HG03521 (cell line): Measurements from ENCODE around the gene SH3RF1.

ENCODE experiments used
- ATAC-seq: cut with Tn5 transposase; IDR thresholded peaks from one replicate; pipeline ENCODE4 v1.9.1; 2021; ENCODE audit warnings: mild to moderate bottlenecking, moderate library complexity; ENCODE audit not compliant: unreplicated experiment

Gene SH3RF1

GRCh38 chr4:169252339-169253112, 18.2 kb downstream of the SH3RF1 start:
- no peak for ATAC-seq

GRCh38 chr4:169251291-169252235, 19.2 kb downstream of the SH3RF1 start:
- ATAC-seq, result no peak

DNA sequence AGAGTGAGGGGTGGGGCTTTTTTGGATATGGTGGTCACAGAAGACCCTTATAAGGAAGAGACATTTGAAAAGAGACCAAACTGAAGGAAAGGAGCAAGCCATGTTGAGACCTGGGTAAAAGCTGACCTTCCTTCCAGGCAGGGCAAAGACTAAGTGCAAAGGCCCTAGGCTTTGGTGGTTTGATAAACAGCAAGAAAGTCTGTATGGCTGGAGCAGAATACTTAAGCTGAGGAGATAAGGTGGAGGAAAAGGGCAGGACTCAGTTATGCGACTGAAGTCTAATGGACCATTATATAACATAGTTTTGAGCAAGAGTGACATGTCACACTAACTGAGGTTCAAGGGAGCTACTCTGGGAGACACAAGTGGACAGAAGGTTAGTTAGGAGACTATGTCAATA, 20.0 kb downstream of the SH3RF1 start:
- no peak for ATAC-seq

DNA sequence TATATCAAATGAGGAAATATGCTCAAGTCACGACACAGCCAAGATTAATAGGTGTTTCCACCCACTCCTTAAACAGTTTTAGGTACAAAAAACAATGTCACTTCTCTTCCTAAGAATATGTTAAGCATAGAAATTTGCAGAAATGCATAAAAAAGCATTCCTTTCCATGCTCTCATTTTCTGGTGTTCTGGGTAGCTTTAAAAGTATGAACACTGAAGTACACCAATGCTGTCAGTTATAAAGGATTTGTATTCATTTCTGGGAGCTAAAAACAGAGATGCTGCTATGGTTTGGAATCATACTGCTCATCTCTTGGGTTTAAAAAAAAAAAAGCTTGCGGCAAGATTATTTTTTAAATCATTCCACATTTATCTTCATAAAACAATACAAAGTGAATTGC, 20.8 kb downstream of the SH3RF1 start:
- ATAC-seq, result no peak

DNA sequence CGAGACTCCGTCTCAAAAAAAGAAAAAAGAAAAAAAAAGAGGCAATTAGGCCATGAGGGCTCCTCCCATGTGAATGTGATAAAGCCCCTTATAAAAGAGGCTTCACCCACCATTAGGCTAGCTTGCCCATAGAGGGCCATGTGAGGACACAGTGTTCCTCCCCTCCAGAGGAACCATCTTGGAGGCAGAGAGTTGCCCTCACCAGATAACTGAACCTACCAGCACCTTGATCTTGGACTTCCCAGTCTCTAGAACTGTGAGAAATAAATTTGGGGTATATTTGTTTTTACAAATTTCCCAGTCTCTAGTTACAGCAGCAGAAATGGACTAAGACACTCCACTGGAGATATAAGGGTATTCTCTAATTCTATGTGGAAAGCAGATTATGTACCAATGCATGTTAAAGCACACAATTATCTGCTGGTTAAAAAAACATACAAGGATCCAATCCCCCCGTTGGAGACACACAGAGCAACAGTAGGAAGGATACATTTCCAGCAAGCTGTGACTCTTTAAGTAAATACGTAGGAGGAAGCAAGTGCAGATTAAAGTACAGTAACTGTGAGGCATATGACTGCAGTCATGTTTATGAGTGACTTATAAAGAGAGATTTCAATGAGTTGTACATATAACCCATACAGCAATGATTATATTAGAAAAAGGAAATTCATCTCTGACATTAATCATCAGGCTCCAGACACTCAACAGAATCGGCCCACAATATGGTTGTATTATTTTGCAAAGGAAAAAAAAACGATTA, 21.4 kb downstream of the SH3RF1 start:
- no peak for ATAC-seq

DNA sequence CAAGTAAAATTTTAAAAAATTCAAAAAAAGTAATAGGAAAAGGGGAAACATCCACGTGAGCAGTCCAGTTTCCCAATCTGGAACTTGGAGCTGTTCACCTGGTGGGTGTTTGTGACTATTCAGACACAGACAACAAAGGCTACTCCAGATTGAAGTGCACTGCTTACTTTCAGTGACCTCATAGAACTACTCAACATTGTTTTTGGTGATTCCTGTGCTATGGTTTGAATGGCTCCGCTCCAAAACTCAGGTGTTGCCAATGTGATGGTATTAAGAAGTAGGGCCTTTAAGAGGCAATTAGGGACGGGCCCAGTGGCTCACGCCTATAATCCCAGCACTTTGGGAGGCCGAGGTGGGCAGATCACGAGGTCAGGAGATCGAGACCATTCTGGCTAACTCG, 22.1 kb downstream of the SH3RF1 start:
- ATAC-seq, result no peak

DNA sequence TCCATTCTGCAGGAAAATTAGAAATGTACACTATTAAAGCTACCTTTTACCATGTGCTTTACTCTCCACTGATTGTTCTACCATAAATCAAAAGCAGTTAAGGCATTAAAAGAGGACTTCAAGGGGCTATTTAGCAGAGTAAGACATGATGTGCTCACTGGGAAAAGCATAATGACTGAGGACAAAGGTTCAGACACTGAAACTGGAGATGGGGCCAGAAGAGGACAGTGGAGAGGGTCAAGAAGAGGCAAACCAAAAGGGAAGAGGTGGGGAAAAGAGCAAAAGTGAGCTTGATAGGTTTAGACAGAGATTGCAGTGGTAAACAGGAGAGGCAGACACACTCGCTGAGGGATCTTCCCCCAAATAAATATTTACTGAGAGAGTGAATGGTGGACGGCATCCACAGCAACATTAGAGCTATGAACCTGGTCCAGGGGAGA, 23.8 kb downstream of the SH3RF1 start:
- ATAC-seq, result no peak

- ATAC-seq, result no peak
These were observed 24.5 kb downstream of the SH3RF1 start for GRCh38 chr4:169246279-169246678.

- no peak for ATAC-seq
These were observed 25.7 kb downstream of the SH3RF1 start for GRCh38 chr4:169245061-169245460.

DNA sequence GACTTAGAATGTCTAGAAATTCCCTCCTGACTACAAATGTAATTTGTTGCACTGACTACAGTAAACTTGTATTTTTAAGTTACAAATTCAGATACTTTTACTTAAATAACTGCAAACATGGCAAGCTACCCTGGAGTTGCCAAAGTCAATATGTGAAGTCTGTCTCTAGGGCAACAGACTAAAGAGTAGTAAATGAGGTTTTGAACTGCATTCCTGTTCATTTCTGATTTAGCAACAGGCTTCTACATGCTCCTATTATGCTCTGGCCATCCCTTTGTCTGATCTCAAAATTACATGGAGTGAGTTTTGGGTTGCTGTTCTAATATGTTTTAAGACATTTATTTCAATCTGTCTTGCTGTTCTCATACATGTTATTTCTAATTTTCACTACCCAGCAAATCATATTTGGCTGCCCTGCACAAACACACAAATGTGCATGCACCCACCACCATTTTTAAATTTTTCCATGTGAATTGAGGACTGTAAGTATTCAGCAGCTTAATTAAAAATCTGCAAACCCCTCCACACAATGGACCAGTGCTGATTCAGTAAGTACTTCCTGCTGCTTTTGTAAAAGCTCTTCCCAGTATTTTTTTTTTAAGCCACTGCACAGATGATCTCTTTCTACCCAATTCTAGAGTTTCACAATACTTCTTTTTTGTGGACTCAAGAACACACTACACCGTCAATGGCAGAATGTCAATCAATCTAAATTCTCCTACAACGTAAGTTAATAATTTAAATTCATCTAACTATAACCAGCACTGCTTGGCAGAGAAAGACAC, 26.7 kb downstream of the SH3RF1 start:
- no peak for ATAC-seq

- no peak for ATAC-seq
These were observed 29.3 kb downstream of the SH3RF1 start for GRCh38 chr4:169241464-169241863.

GRCh38 chr4:169239221-169239905, 31.4 kb downstream of the SH3RF1 start:
- ATAC-seq, result no peak

DNA sequence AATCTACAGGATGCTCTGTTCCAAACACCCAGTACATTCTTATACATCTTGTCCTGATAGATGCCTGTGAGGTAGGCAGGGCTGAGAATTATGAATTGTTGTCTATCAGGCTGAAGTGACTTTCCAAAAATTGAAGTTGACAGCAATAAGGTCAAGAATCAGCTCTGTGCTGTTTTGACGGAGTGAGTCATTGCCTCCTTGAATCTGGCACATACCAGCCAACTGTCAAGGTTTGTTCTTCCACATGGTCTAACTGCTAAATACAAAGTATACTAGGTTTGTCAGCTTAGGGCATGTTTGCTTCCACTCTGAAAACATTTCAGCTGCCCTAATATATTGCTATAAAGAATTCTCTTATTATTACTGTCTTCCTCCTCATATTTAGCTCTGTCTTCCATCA, 32.3 kb downstream of the SH3RF1 start:
- no peak for ATAC-seq

DNA sequence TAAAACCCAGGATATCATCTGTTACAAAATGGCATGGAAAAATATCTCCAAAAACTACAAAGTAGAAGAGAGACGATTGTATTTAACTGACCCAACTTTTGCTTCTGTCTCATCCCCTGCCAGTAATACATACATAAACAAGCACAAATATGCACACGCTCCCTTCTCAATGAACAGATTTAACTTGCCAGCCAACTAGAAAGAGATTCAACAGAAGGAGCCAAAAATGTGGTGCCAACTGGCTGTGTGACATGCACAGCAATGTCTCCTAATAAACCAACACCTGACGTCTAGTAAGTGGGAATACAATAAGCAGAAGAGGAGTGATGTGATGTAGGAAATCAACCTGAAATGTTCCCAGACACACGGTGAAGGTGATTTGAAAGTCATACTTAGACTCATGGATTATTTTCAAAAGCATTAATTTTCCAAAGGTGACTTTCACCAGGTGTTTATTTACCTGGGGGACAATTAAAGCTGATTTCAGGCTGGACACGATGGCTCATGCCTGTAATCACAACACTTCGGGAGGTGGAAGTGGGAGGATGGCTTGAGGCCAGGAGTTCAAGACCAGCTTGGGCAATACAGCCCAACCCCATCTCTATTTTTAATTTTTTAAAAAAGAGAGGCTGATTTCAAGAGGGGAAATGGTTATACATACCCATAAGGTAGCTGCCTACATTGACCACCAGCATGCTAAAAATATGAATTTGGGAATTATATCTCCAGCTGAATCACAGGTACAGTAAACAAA, 33.7 kb downstream of the SH3RF1 start:
- ATAC-seq, result no peak

DNA sequence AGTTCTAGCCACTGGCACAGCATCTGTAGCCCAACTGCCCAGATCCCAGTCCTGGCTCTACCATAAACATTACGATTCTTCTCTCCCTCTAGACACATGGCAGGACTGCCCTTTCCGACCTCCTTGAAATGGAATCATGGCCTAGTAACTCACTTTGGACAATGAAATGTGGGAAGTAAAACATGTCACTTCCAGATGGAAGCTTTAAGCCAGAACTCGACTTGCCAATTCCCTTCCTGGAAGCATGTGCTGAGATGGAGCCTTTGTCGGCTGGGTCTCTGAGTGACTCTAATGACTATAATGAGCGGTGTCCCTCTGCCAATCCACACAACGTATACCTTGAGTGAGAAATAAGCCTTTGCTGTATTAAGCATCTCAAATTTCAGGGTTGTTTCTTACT, 34.7 kb downstream of the SH3RF1 start:
- ATAC-seq, result no peak

DNA sequence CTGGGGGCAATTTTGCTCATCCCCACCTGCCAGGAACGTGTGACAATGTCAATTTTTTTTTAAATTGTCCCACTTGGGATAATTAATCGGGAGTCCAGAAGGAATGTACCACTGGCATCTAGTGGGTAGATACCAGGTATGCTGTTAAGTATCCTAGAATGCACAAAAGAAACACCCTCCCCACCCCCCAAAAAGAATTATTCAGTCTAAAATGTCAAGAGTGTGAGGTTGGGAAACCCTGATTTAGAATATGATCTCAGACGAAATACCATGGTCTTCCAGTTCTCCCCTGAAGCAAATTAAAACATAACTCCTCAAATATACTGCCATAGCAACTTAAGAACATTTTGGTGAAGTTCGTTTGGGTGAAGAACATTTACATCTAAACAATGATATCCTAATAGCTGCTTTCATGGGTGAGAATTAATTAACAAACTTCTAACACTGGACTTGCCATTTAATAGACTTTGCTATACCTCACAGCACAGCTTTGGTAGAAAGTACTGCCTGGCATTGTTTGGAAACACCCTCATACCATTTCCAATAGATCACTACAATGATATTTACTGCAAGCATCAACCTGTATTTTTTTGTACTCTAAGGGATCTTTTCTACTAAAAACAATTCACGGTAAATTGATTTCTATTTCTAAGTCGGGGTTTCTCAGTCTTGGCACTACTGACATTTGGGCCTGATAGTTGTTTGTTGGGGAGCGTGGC, 36.5 kb downstream of the SH3RF1 start:
- ATAC-seq, result no peak

- ATAC-seq, result no peak
These were observed 37.1 kb downstream of the SH3RF1 start for GRCh38 chr4:169233691-169234090.

GRCh38 chr4:169231647-169232262, 39.0 kb downstream of the SH3RF1 start:
- no peak for ATAC-seq
